Activated T-helper 2 cell treated with anti-CD3 and anti-CD28 coated beads, Interferon-gamma antibody, Interleukin-2, Interleukin-4, amounts not matched to agents 10 μg/mL and 5 μg/mL and 100 μg/mL, durations not matched to agents 14 hours and 24 hours and 36 hours (primary cell): Measurements from ENCODE around the gene TFE3. TPM values are rescaled to one million over a fixed set of nuclear protein-coding genes. Genes with fewer than 3 reads are reported as not detected.
"Not testable (repeated sequence)": the region's sequence is repeated elsewhere in the genome, so short reads cannot be mapped to it uniquely, and the experiment has no call there.

ENCODE experiments used
- DNase-seq: peaks from one replicate; pipeline ENCODE4 v3.0.0; 2021; ENCODE audit warnings: low spot score
- H3K27ac Mint-ChIP-seq: one replicate; pipeline ENCODE4 v1.8.0; 2021; ENCODE audit warnings: mixed read lengths
- H3K27me3 Mint-ChIP-seq: one replicate; pipeline ENCODE4 v1.8.0; 2021; ENCODE audit warnings: low read depth, mixed read lengths
- H3K36me3 Mint-ChIP-seq: one replicate; pipeline ENCODE4 v1.8.0; 2021; ENCODE audit warnings: low read depth, mixed read lengths
- H3K4me1 Mint-ChIP-seq: one replicate; pipeline ENCODE4 v1.8.0; 2021; ENCODE audit warnings: low read depth, mixed read lengths
- H3K4me3 Mint-ChIP-seq: one replicate; pipeline ENCODE4 v1.8.0; 2021; ENCODE audit warnings: low read depth, mild to moderate bottlenecking, moderate library complexity, mixed read lengths
- H3K9me3 Mint-ChIP-seq: one replicate; pipeline ENCODE4 v1.8.0; 2021; ENCODE audit warnings: mixed read lengths
- intact Hi-C: fragments of 100-400 bp; cut with micrococcal nuclease; formaldehyde crosslinking; loops from one replicate; pipeline ENCODE4 v1.15.1; 2023
- total RNA-seq: library from RNA; stranded (reverse); gene quantifications from 2 replicates; pipeline ENCODE4 v1.2.3, GENCODE V29; 2022

Gene TFE3
- total RNA-seq, 1 donor from 2014 or later, result 28.4 TPM

DNA sequence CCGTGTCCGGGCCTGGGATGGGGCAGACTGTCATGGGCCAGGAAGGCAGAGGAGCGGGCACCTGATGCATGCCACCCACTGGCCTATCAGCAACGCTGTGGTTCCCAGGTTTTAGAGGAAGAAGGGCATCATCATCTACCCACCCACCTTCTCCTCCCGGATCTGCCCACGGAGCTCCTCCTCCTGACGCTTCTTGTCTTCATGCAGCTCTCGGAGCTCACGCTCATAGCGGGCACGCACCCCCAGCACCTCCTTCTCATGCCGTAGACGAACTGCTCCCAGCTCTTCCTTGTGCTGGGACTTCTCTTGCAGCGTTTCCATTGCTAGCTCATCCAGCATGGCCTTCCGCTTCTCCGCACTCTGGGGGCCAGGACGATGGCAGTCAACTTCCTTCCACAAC lies 60.1 kb downstream of the TFE3 start:
- no peak for DNase-seq
- Mint-ChIP-seq H3K4me3 (no peak overlapping the region), H3K27me3 (no peaks in the 10 kb centered on the region), H3K4me1 (no peaks in the 10 kb centered on the region), H3K9me3 (no peaks in the 10 kb centered on the region), H3K27ac (no peak overlapping the region), H3K36me3 (peaks cover 45% of the 10 kb centered on the region)
- intact Hi-C loops, result no loop called here

DNA sequence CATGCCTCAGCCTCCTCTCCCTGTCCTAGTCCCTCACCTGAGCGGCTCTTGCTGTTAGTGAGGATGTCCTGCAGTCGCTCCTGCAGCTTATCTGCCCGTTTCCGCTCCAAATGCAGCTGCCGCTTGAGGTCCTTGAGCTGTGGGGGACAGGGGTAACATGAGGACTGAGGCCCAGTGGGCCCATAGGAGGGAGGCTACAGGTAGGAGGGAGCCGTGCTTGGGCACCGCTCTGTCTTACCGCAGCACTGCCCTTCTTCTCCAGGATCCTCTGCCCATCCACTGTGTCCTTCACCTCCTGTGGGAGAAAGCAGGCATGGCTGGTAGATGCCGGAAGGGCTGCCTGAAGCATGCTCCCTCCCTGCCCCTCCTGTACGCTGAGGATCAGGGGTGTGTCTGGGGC lies 62.0 kb downstream of the TFE3 start:
- H3K4me3 Mint-ChIP-seq, result no peak overlapping the region
- H3K36me3 Mint-ChIP-seq, result peaks cover 46% of the 10 kb centered on the region

DNA sequence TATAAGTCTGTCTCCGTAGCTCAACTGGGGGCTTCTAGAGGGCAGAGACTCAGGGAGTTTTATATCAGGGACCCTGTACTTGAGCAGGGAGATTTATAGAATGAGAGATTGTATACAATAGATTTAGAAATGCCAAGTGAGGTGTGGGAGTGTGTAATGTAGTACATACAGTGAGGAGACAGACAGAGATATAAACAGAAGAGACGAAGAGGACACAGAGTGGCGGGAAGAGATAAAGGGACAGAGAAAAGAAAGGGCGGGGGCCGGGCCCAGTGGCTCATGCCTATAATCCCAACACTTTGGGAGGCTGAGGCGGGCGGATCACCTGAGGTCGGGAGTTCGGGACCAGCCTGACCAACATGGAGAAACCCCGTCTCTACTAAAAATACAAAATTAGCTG lies 62.8 kb downstream of the TFE3 start:
- intact Hi-C loops, H3K27me3 Mint-ChIP-seq, DNase-seq, H3K4me3 Mint-ChIP-seq, H3K27ac Mint-ChIP-seq, H3K9me3 Mint-ChIP-seq, H3K4me1 Mint-ChIP-seq: not testable (repeated sequence)
- peaks cover 45% of the 10 kb centered on the region for H3K36me3 Mint-ChIP-seq

More for the DNA sequence above, 62.0 kb downstream of the TFE3 start:
- DNase-seq, result no peak
- no peaks in the 10 kb centered on the region for H3K27me3 Mint-ChIP-seq
- intact Hi-C loops, result no loop called here
- no peaks in the 10 kb centered on the region for H3K4me1 Mint-ChIP-seq
- H3K27ac Mint-ChIP-seq, result no peak overlapping the region
- H3K9me3 Mint-ChIP-seq, result no peaks in the 10 kb centered on the region

Other genes with a start within 250 kb of the TFE3 start
- gene HDAC6, start 241.3 kb downstream of the TFE3 start, total RNA-seq, result 73.9 and 77.7 TPM in 2 replicates
- not detected in 2 replicates for gene ERAS, start 216.8 kb downstream of the TFE3 start, total RNA-seq
- gene PCSK1N, start 207.7 kb downstream of the TFE3 start, total RNA-seq, result 0.18 and 0.23 TPM in 2 replicates
- gene TIMM17B, start 145.6 kb downstream of the TFE3 start, total RNA-seq, result 66.2 and 71.6 TPM in 2 replicates
- 97.3 and 103 TPM in 2 replicates for gene PQBP1, start 145.4 kb downstream of the TFE3 start, total RNA-seq
- gene SLC35A2, start 131.7 kb downstream of the TFE3 start, total RNA-seq, result 18.3 and 21.9 TPM in 2 replicates
- gene PIM2, start 124.3 kb downstream of the TFE3 start, total RNA-seq, result 313 and 315 TPM in 2 replicates
- gene OTUD5, start 85.8 kb downstream of the TFE3 start, total RNA-seq, result 73.9 and 77.9 TPM in 2 replicates
- 2.9 and 3.3 TPM in 2 replicates for gene KCND1, start 71.5 kb downstream of the TFE3 start, total RNA-seq
- 86.5 and 93.1 TPM in 2 replicates for gene GRIPAP1, start 41.1 kb downstream of the TFE3 start, total RNA-seq
- gene CCDC120, start 15.6 kb upstream of the TFE3 start, total RNA-seq, result 4.6 and 6.6 TPM in 2 replicates
- gene PRAF2, start 30.6 kb upstream of the TFE3 start, total RNA-seq, result 14.2 and 14.4 TPM in 2 replicates
- gene WDR45, start 36.5 kb upstream of the TFE3 start, total RNA-seq, result 37.9 and 43.5 TPM in 2 replicates
- 25.8 and 26.3 TPM in 2 replicates for gene GPKOW, start 80.4 kb upstream of the TFE3 start, total RNA-seq
- 1.6 and 2.1 TPM in 2 replicates for gene MAGIX, start 119.4 kb upstream of the TFE3 start, total RNA-seq
- 112 and 116 TPM in 2 replicates for gene PLP2, start 128.5 kb upstream of the TFE3 start, total RNA-seq
- gene PRICKLE3, start 143.0 kb upstream of the TFE3 start, total RNA-seq, result 24.5 and 26.9 TPM in 2 replicates
- gene SYP, start 156.8 kb upstream of the TFE3 start, total RNA-seq, result 3.8 and 4.3 TPM in 2 replicates
- gene CACNA1F, start 190.0 kb upstream of the TFE3 start, total RNA-seq, result 0.23 and 0.32 TPM in 2 replicates
- 30.2 and 32.0 TPM in 2 replicates for gene CCDC22, start 192.1 kb upstream of the TFE3 start, total RNA-seq
- gene FOXP3, start 221.4 kb upstream of the TFE3 start, total RNA-seq, result 28.9 and 29.4 TPM in 2 replicates
- gene PPP1R3F, start 226.4 kb upstream of the TFE3 start, total RNA-seq, result 7.9 and 10.1 TPM in 2 replicates